Activated CD8-positive, alpha-beta memory T cell treated with anti-CD3 and anti-CD28 coated beads, Interleukin-2, amount 50 U/mL, for 48 hours (primary cell): Measurements from ENCODE around the gene ABCD1.

Source experiments
- DNase-seq: peaks from one replicate; pipeline ENCODE4 v3.0.0-alpha.2; 2020

Gene ABCD1

GRCh38 chrX:153763989-153764755 is 39.5 kb downstream of the ABCD1 start, which contains the start of gene PLXNB3:
Gene PLXNB3 (plus strand): TSS chrX:153764249. CDS start chrX:153765536, 1,287 bp downstream.
- DNase-seq = peak; percentile 86

GRCh38 chrX:153764786-153765137 is 40.1 kb downstream of the ABCD1 start:
- no peak for DNase-seq

GRCh38 chrX:153765138-153766079 is 40.8 kb downstream of the ABCD1 start:
- peak; percentile 42 for DNase-seq

GRCh38 chrX:153766098-153766817 is 41.6 kb downstream of the ABCD1 start:
- DNase-seq = peak; percentile 60

- peak; percentile 46 for DNase-seq
Observed at GRCh38 chrX:153766871-153767673, 42.4 kb downstream of the ABCD1 start.

GRCh38 chrX:153767674-153768055 is 43.0 kb downstream of the ABCD1 start:
- peak; percentile 20 for DNase-seq

- DNase-seq = peak; percentile 48
Observed at GRCh38 chrX:153768311-153769157, 43.9 kb downstream of the ABCD1 start.

- DNase-seq = peak; percentile 36
Observed at GRCh38 chrX:153769158-153769864, 44.7 kb downstream of the ABCD1 start.

GRCh38 chrX:153769865-153770600 is 45.4 kb downstream of the ABCD1 start:
- peak; percentile 20 for DNase-seq

- no peak for DNase-seq
Observed at GRCh38 chrX:153770601-153771414, 46.2 kb downstream of the ABCD1 start.

GRCh38 chrX:153771415-153772315 is 47.0 kb downstream of the ABCD1 start:
- peak; percentile 30 for DNase-seq

- DNase-seq = no peak
Observed at GRCh38 chrX:153772316-153773217, 47.9 kb downstream of the ABCD1 start.

- DNase-seq = no peak
Observed at GRCh38 chrX:153773218-153773611, 48.6 kb downstream of the ABCD1 start.

GRCh38 chrX:153773741-153774575 is 49.3 kb downstream of the ABCD1 start:
- no peak for DNase-seq

- DNase-seq = no peak
Observed at GRCh38 chrX:153774576-153775292, 50.1 kb downstream of the ABCD1 start.
